Measurements from ENCODE around the gene PPFIA3.

Gene PPFIA3

GRCh38 chr19:49182848-49183375, 63.6 kb downstream of the PPFIA3 start:
- no peak for DNase-seq (ENCODE audit: low spot score)

GRCh38 chr19:49186108-49186507, 66.8 kb downstream of the PPFIA3 start:
- DNase-seq (ENCODE audit: low spot score), result no peak

DNA sequence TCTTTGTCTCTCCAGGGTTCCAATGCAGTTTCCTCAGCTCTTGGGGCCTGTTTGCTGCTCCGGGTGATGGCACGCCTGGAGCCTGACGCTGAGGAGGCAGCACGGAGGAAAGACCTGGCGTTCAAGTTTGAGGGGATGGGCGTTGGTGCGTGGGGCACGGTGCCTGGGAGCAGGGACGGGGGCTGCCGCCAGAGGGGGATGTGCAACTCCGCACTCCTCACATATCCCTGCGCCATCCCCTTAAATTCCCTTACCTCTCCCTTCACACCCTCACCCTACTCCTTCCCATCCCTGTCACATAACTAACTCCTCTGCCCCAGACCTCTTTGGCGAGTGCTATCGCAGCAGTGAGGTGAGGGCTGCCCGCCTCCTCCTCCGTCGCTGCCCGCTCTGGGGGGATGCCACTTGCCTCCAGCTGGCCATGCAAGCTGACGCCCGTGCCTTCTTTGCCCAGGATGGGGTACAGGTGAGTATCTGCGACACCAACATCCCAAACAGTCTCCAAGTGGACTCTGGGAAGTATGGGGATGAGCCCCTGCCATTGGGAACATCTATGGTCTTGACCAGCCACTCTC, 69.4 kb downstream of the PPFIA3 start:
- DNase-seq (ENCODE audit: low spot score), result no peak

GRCh38 chr19:49189259-49189658, 69.9 kb downstream of the PPFIA3 start:
- no peak for DNase-seq (ENCODE audit: low spot score)

- no peak for DNase-seq (ENCODE audit: low spot score)
Observed at GRCh38 chr19:49190781-49191180, 71.4 kb downstream of the PPFIA3 start.

DNA sequence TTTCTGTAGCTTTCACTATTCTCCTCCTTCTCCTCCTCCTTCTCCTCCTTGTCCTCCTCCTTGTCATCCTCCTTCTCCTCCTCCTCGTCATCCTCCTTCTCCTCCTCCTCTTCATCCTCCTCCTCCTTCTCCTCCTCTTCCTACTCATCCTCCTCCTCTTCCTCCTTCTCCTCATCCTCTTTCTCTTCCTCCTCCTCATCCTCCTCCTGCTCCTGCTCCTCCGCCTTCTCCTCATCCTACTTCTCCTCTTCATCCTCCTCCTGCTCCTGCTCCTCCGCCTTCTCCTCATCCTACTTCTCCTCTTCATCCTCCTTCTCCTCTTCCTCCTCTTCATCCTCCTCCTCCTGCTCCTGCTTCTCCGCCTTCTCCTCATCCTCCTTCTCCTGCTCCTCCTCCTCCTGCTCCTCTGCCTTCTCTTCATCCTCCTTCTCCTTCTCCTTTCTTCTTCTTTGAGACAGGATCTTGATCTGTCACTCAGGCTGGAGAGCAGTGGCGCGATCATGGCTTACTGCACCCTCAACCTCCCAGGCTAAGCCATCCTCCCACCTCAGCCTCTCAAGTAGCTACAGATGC, 74.6 kb downstream of the PPFIA3 start:
- no peak for DNase-seq (ENCODE audit: low spot score)

DNA sequence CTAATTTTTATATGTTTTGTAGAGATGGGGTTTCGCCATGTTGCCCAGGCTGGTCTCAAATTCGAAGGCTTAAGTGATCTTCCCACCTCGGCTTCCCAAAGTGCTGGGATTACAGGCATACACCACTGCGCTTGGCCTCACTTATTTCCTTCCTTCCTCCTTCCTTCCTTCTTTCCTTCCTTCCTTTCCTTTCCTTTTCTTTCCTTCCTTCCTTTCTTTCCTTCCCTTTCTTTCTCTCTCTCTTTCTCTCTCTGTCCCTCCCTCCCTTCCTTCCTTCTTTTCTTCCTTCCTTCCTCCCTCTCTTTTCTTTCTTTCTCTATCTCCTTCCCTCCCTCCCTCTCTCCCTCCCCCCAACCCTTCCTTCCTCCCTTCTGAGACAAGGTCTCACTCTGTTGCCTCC, 75.1 kb downstream of the PPFIA3 start:
- no peak for DNase-seq (ENCODE audit: low spot score)

- no peak for DNase-seq (ENCODE audit: low spot score)
Observed at GRCh38 chr19:49196527-49197240, 77.3 kb downstream of the PPFIA3 start.

DNA sequence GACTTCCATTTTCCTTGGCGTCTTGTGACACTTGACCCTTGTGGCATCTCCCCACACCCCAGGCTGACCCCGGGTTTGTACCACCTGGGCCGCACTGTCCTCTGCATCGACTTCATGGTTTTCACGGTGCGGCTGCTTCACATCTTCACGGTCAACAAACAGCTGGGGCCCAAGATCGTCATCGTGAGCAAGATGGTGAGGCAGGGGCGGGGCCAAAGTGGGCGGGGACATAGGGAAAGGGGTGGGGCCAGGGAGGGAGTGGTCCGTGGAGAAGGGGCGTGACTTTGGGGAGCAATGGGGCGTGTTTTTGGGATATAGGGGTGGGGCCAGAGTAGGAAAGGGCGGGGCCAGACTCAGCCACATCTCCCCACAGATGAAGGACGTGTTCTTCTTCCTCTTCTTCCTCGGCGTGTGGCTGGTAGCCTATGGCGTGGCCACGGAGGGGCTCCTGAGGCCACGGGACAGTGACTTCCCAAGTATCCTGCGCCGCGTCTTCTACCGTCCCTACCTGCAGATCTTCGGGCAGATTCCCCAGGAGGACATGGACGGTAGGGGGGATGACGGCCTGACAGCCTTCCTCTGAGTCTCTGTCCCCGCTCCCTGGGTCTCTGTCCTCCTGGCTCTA, 81.0 kb downstream of the PPFIA3 start:
- DNase-seq (ENCODE audit: low spot score), result no peak

All from hematopoietic multipotent progenitor cell treated with erythropoietin and hydrocortisone succinate and interleukin-3 and kit ligand, for 17 days (in vitro differentiated cells).